OCI-LY3 (cell line): ENCODE data around the gene CTNNA3.
A peak's percentile ranks its signal among the peaks of the same experiment; 100 is the strongest.

Experiments used
- H2AFZ ChIP-seq: fragments of 200-600, 300-600 bp; shearing (Covaris generic); 2 replicates; pipeline ENCODE4 v1.6.0; 2014; ENCODE audit warnings: antibody characterized with exemption, low read depth, low read length
- H3K27ac ChIP-seq: fragments of 200-600, 300-600 bp; sonication (generic); 2 replicates; pipeline ENCODE4 v1.5.1; 2014; ENCODE audit warnings: mild to moderate bottlenecking, low read length, moderate library complexity, mixed read lengths
- H3K27me3 ChIP-seq: fragments of 200-600, 300-600 bp; sonication (generic); 2 replicates; pipeline ENCODE4 v1.6.1; 2014; ENCODE audit warnings: low read depth, low read length, mixed read lengths
- H3K36me3 ChIP-seq: fragments of 200-600, 300-600 bp; sonication (generic); replicated peaks from 2 replicates; pipeline ENCODE3; 2014; ENCODE audit warnings: low read depth, low read length, mixed read lengths
- H3K4me1 ChIP-seq: fragments of 300-600, 200-600 bp; sonication (generic); 2 replicates; pipeline ENCODE4 v1.6.1; 2014; ENCODE audit warnings: low read length, mixed read lengths
- H3K4me2 ChIP-seq: fragments of 200-600, 300-600 bp; sonication (generic); 2 replicates; pipeline ENCODE4 v1.6.1; 2014; ENCODE audit warnings: low read length, mixed read lengths
- H3K4me3 ChIP-seq: fragments of 300-600, 200-600 bp; sonication (generic); 2 replicates; pipeline ENCODE4 v1.5.1; 2014; ENCODE audit warnings: antibody characterized with exemption, mild to moderate bottlenecking, low read length, moderate library complexity
- H3K79me2 ChIP-seq: fragments of 300-600, 200-600 bp; shearing (Covaris generic); 2 replicates; pipeline ENCODE4 v1.6.1; 2014; ENCODE audit warnings: mild to moderate bottlenecking, low read length, mixed read lengths
- H3K9ac ChIP-seq: fragments of 300-600, 200-600 bp; shearing (Covaris generic); 2 replicates; pipeline ENCODE4 v1.6.0; 2014; ENCODE audit warnings: mild to moderate bottlenecking, low read length, moderate library complexity
- H3K9me3 ChIP-seq: fragments of 200-600, 300-600 bp; shearing (Covaris generic); 2 replicates; pipeline ENCODE4 v1.6.1; 2014; ENCODE audit warnings: low read length, mixed read lengths; ENCODE audit not compliant: insufficient read depth
- H4K20me1 ChIP-seq: fragments of 200-600, 300-600 bp; sonication (generic); 2 replicates; pipeline ENCODE4 v1.6.1; 2016; ENCODE audit warnings: low read length, mixed read lengths; ENCODE audit not compliant: insufficient read depth
- CTCF ChIP-seq: fragments of 200-600, 300-600 bp; sonication (generic); IDR thresholded peaks from 2 replicates; pipeline ENCODE4 v1.5.1; 2014; ENCODE audit warnings: antibody characterized with exemption, low read length, low read depth
- EZH2phosphoT487 ChIP-seq: fragments of 200-600 bp; shearing (Covaris generic); IDR thresholded peaks from 2 replicates; pipeline ENCODE4 v1.6.1; 2018; ENCODE audit warnings: antibody characterized with exemption, mixed run types, low read depth

The CTNNA3 gene

GRCh38 chr10:67011480-67011879 is 684.5 kb downstream of the CTNNA3 start:
- no peak overlapping the region for H3K9ac ChIP-seq
- no peak overlapping the region for H2AFZ ChIP-seq
- H3K4me3 ChIP-seq, result no peak overlapping the region
- 0 out of 2 replicates have a peak overlapping the region, but pooled peaks have one; percentile 24 for H3K4me2 ChIP-seq
- H3K9me3 ChIP-seq, result no peaks in the 10 kb centered on the region
- no peaks in the 10 kb centered on the region for H4K20me1 ChIP-seq
- no peaks in the 10 kb centered on the region for H3K36me3 ChIP-seq
- H3K4me1 ChIP-seq, result peaks cover 28% of the 10 kb centered on the region
- TF ChIP-seq EZH2phosphoT487 (no peak), CTCF (no peak)
- H3K27ac ChIP-seq, result no peak overlapping the region
- H3K27me3 ChIP-seq, result no peaks in the 10 kb centered on the region
- no peaks in the 10 kb centered on the region for H3K79me2 ChIP-seq

DNA sequence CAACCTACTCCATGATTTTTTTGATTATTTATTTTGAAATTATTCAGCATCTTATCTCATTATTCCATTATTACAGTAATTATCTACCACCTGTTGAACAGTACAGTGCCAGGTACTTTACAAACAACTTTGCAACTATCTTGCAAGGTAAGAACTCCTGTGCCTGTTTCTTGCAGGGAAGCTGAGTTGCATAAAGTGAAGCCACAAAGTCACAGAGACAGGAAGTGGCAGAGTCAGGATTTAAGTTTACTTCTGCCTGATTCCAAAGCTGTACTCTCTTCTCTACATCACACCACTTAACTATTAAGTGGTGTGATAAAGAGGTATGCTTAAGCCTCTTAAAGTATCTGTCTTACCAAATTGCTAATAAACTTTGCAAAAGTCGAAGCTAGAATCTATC is 690.0 kb downstream of the CTNNA3 start:
- Histone ChIP-seq H3K4me2 (no peak overlapping the region), H3K36me3 (no peaks in the 10 kb centered on the region), H3K9me3 (no peaks in the 10 kb centered on the region), H3K4me3 (no peak overlapping the region), H3K27ac (no peak overlapping the region), H4K20me1 (no peaks in the 10 kb centered on the region), H3K79me2 (no peaks in the 10 kb centered on the region), H3K4me1 (no peaks in the 10 kb centered on the region), H3K27me3 (no peaks in the 10 kb centered on the region), H3K9ac (no peak overlapping the region), H2AFZ (no peak overlapping the region)
- TF ChIP-seq EZH2phosphoT487, result no peak
- no peak for TF ChIP-seq CTCF

- Histone ChIP-seq H3K9ac (no peak overlapping the region), H2AFZ (no peak overlapping the region), H3K4me2 (no peak overlapping the region), H3K4me1 (no peaks in the 10 kb centered on the region), H3K27me3 (no peaks in the 10 kb centered on the region), H3K9me3 (no peaks in the 10 kb centered on the region), H3K79me2 (no peaks in the 10 kb centered on the region), H4K20me1 (no peaks in the 10 kb centered on the region), H3K27ac (no peak overlapping the region), H3K4me3 (no peak overlapping the region), H3K36me3 (no peaks in the 10 kb centered on the region)
- no peak for TF ChIP-seq EZH2phosphoT487
- TF ChIP-seq CTCF, result no peak
These were observed 691.3 kb downstream of the CTNNA3 start for GRCh38 chr10:67004690-67005089.

DNA sequence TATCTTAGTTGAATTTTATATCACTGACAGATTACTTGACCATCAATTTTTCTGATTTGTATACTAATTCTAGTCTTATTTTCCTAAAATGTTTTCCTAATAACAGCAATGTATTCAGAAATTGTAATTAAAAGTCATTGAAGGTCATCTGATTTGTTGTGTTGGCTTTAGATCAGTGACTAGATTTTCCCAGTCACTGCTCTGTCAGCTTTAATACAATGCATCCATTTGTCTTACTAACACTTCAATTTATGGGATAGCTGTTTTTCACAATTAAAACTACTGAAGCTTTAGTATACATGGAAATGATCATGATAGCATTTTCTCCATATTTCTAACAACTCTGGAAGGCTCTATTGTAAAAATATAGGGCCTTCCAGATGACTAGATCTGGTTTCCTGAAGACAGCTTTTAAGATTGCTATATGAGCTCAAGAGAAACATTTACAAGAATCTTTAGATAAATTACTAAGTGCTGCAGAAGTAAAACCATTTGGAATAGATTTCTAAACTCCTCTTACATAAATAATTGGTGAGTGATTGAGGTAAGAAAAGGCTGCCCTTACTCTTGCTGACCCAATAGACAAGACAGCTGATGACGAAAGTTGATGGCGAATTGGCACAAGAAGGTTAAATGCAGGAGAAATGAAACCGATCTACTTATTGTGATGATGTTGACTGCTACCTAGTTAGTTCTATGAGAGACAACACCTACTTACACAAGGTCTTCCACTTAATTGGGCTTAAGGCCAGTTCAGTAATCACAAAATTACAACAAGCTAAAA is 696.0 kb downstream of the CTNNA3 start:
- Histone ChIP-seq H3K27me3 (no peaks in the 10 kb centered on the region), H3K36me3 (no peaks in the 10 kb centered on the region), H3K4me1 (no peaks in the 10 kb centered on the region), H4K20me1 (no peaks in the 10 kb centered on the region), H3K4me2 (no peak overlapping the region), H3K79me2 (no peaks in the 10 kb centered on the region), H2AFZ (no peak overlapping the region), H3K9me3 (no peaks in the 10 kb centered on the region), H3K27ac (no peak overlapping the region), H3K9ac (no peak overlapping the region), H3K4me3 (no peak overlapping the region)
- TF ChIP-seq EZH2phosphoT487 (no peak), CTCF (no peak)
